HepG2 (cell line): ENCODE measurements around the gene SP7. TPM values are rescaled to one million over a fixed set of nuclear protein-coding genes. Genes with fewer than 3 reads are reported as not detected.
A peak's percentile ranks its signal among the peaks of the same experiment; 100 is the strongest.

Experiments used
- ADNP ChIP-seq: sonication (generic); formaldehyde crosslinking; IDR thresholded peaks from 2 replicates; pipeline ENCODE4 v1.4.0; 2020; ENCODE audit warnings: missing genetic modification reagents
- CEBPB ChIP-seq: IDR thresholded peaks from 2 replicates; pipeline ENCODE4 v1.6.1; 2011; ENCODE audit warnings: low read depth, low read length, improper control_type of control experiment, borderline replicate concordance
- EHMT2 ChIP-seq: fragments of 200-600 bp; sonication (generic); IDR thresholded peaks from 2 replicates; pipeline ENCODE4 v1.7.0; 2017; ENCODE audit warnings: antibody characterized with exemption, low read depth, low read length, borderline replicate concordance
- GLI4 ChIP-seq: sonication (generic); formaldehyde crosslinking; IDR thresholded peaks from 2 replicates; pipeline ENCODE4 v1.5.1; 2020; ENCODE audit warnings: missing genetic modification reagents, mild to moderate bottlenecking, moderate library complexity, borderline replicate concordance
- HOXA3 ChIP-seq: sonication (generic); formaldehyde crosslinking; IDR thresholded peaks from 2 replicates; pipeline ENCODE4 v1.5.0; 2020; ENCODE audit warnings: missing genetic modification reagents
- MAFF ChIP-seq: IDR thresholded peaks from 2 replicates; pipeline ENCODE4 v1.6.1; 2011; ENCODE audit warnings: low read depth, low read length, improper control_type of control experiment
- MAX ChIP-seq: IDR thresholded peaks from 2 replicates; pipeline ENCODE4 v1.6.1; 2012; ENCODE audit warnings: inconsistent platforms
- MLXIP ChIP-seq: sonication (generic); formaldehyde crosslinking; IDR thresholded peaks from 2 replicates; pipeline ENCODE4 v1.9.0; 2021; ENCODE audit warnings: missing genetic modification reagents, borderline replicate concordance
- POLR2AphosphoS2 ChIP-seq: IDR thresholded peaks from 2 replicates; pipeline ENCODE4 v1.6.1; 2011; ENCODE audit warnings: low read depth, low read length, improper control_type of control experiment
- PTBP1 ChIP-seq: fragments of 200-400 bp; formaldehyde crosslinking; IDR thresholded peaks from 2 replicates; pipeline ENCODE4 v1.6.1; 2018; ENCODE audit warnings: low read length, low read depth; ENCODE audit not compliant: poor library complexity, severe bottlenecking
- RAD21 ChIP-seq: fragments of 450-650 bp; formaldehyde crosslinking; IDR thresholded peaks from 2 replicates; pipeline ENCODE4 v1.5.0; 2020; ENCODE audit warnings: mild to moderate bottlenecking
- YEATS2 ChIP-seq: sonication (generic); formaldehyde crosslinking; IDR thresholded peaks from 2 replicates; pipeline ENCODE4 v1.4.0; 2020; ENCODE audit warnings: missing genetic modification reagents, borderline replicate concordance
- ZBTB1 ChIP-seq: sonication (generic); formaldehyde crosslinking; IDR thresholded peaks from 2 replicates; pipeline ENCODE4 v1.4.0; 2020; ENCODE audit warnings: missing genetic modification reagents, borderline replicate concordance
- ZBTB34 ChIP-seq: sonication (generic); formaldehyde crosslinking; IDR thresholded peaks from 2 replicates; pipeline ENCODE4 v1.8.0; 2022; ENCODE audit warnings: mild to moderate bottlenecking, missing genetic modification reagents
- ZBTB37 ChIP-seq: sonication (generic); formaldehyde crosslinking; IDR thresholded peaks from 2 replicates; pipeline ENCODE4 v1.4.0; 2020; ENCODE audit warnings: mild to moderate bottlenecking, missing genetic modification reagents
- ZFP91 ChIP-seq: sonication (generic); formaldehyde crosslinking; IDR thresholded peaks from 2 replicates; pipeline ENCODE4 v1.9.0; 2022; ENCODE audit warnings: missing genetic modification reagents, mild to moderate bottlenecking, borderline replicate concordance
- ZNF629 ChIP-seq: sonication (generic); formaldehyde crosslinking; conservative IDR thresholded peaks from 2 replicates; pipeline ENCODE4 v1.5.0; 2020; ENCODE audit warnings: missing genetic modification reagents
- ZNF83 ChIP-seq: sonication (generic); formaldehyde crosslinking; IDR thresholded peaks from 2 replicates; pipeline ENCODE4 v1.4.0; 2020; ENCODE audit warnings: missing genetic modification reagents, mild to moderate bottlenecking, borderline replicate concordance
- polyA plus RNA-seq, 8 experiments: library from polyadenylated mRNA; depleted of rRNA in 3 of 8; stranded (reverse) in 7 of 8; unstranded in 1 of 8; fragments of >200 nt; fragmentation: Illumina TruSeq in 4 of 8; extraction: Trizol in 4 of 8; gene quantifications; 2 replicates each; pipeline versions ENCODE4 v1.2.1 to v1.2.3, GENCODE V29; 2011 to 2016; ENCODE audit warnings: low read depth in 4 of 8, missing spikeins in 1 of 8, mixed read lengths in 1 of 8; ENCODE audit not compliant: insufficient read depth in 1 of 8
- total RNA-seq, 5 experiments: library from RNA; depleted of rRNA; stranded (reverse); fragments of >200 nt; fragmentation: Illumina TruSeq; extraction: Trizol; gene quantifications; 2 replicates each; pipeline ENCODE4 v1.2.3, GENCODE V29; 2016; ENCODE audit warnings: low read depth in 1 of 5
- TF ChIP-seq, protein P1 (sequence below): IDR thresholded peaks from 2 replicates; pipeline ENCODE4 v1.6.1; 2016; ENCODE audit warnings: mild to moderate bottlenecking
- TF ChIP-seq, protein P2 (sequence below): sonication (generic); formaldehyde crosslinking; IDR thresholded peaks from 2 replicates; pipeline ENCODE4 v1.4.0; 2020; ENCODE audit warnings: missing genetic modification reagents

Gene SP7
- total and polyA plus RNA-seq, 2 of the 13 experiments (the other 11 are each of a cell fraction or from before 2014, with no cell fraction given), result not detected

DNA sequence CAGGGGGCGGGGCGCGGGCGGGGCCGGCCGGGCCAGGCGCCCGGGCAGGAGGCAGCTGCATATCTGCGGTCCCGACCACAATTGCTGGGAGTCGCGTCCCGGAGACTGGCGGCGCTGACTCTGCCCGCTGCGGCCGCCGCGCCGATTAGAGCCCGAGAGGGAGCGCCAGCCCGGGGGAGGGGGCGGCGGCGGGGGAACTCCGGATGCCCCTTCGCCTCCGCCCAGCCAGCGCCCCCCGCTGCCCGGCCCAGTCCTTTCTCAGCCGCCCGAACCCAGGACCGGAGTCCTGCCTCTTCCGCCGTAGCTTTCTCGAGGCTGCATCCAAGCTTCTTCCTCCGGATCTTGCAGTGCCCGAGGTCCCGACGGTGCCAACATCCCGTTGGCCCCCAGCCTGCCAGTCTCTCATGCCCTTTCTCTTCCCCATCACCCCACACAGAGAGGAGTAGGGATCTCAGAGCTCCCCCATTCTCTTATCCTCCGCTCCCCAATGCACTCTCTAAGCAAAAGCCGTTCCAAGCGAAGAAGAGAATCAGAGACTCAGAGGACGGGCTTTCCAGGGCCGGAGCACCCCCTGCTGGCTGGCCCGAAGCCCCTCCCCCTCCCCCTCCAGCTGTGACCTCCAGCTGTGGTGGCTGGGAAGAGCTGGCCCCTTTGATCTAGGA is 8.8 kb upstream of the SP7 start (continued):
- TF ChIP-seq, protein P1, sequence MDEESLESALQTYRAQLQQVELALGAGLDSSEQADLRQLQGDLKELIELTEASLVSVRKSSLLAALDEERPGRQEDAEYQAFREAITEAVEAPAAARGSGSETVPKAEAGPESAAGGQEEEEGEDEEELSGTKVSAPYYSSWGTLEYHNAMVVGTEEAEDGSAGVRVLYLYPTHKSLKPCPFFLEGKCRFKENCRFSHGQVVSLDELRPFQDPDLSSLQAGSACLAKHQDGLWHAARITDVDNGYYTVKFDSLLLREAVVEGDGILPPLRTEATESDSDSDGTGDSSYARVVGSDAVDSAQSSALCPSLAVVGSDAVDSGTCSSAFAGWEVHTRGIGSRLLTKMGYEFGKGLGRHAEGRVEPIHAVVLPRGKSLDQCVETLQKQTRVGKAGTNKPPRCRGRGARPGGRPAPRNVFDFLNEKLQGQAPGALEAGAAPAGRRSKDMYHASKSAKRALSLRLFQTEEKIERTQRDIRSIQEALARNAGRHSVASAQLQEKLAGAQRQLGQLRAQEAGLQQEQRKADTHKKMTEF (CRISPR knock-in tag), result peak; percentile 54; the same call in 1 of the 2 replicates
- no peak for TF ChIP-seq ZNF83 (CRISPR knock-in tag)
- TF ChIP-seq ZNF629, result no peak
- no peak for TF ChIP-seq GLI4 (CRISPR knock-in tag)
- TF ChIP-seq RAD21, result peak; percentile 73
- no peak for TF ChIP-seq MAFF
- TF ChIP-seq, protein P2, sequence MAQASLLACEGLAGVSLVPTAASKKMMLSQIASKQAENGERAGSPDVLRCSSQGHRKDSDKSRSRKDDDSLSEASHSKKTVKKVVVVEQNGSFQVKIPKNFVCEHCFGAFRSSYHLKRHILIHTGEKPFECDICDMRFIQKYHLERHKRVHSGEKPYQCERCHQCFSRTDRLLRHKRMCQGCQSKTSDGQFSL, result 0 out of 2 replicates have a peak, but pooled peaks have one; percentile 34
- TF ChIP-seq MLXIP (CRISPR knock-in tag), result no peak
- TF ChIP-seq ZBTB37 (CRISPR knock-in tag), result no peak
- TF ChIP-seq ZBTB1 (CRISPR knock-in tag), result no peak
- no peak for TF ChIP-seq ADNP (CRISPR knock-in tag)
- peak; percentile 58; the same call in 1 of the 2 replicates for TF ChIP-seq ZFP91 (CRISPR knock-in tag)
- TF ChIP-seq CEBPB, result no peak
- no peak for TF ChIP-seq YEATS2 (CRISPR knock-in tag)
- TF ChIP-seq EHMT2, result no peak
- TF ChIP-seq ZBTB34, result no peak
- 0 out of 2 replicates have a peak, but pooled peaks have one; percentile 12 for TF ChIP-seq HOXA3
- 0 out of 2 replicates have a peak, but pooled peaks have one; percentile 14 for TF ChIP-seq MAX
- no peak for TF ChIP-seq PTBP1
- no peak for TF ChIP-seq POLR2AphosphoS2
